Measurements from ENCODE around the gene SLC6A13. TPM values are rescaled to one million over a fixed set of nuclear protein-coding genes. Genes with fewer than 3 reads are reported as not detected.
"Not testable (repeated sequence)": the region's sequence is repeated elsewhere in the genome, so short reads cannot be mapped to it uniquely, and the experiment has no call there.

The SLC6A13 gene
- total RNA-seq, 1 donor from 2014 or later = not detected

DNA sequence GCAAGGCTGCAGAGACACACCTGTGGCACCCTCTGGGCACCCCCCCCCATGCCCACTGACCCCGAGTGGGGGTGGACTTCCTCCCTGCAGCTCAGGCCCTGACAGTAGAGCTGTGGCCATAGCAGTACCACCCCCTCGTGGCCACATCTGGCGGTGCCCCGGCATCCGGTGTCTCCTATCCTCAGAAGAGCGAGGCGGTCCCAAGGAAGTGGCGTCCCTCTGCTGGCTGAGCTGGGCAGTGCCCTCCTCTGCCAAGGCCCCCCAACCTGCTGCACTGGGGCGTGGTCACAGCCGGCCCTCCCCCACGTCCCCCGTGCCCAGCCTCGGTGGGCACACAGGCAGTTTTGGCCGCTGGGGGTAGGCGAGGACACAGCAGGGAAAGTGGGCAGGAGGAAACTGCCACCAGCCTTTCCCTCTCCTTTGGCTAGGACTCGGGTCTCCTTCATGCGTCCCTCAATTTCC is 42.7 kb downstream of the SLC6A13 start:
- no peaks in the 10 kb centered on the region for H3K36me3 ChIP-seq (ENCODE audit: control insufficient read depth, insufficient read depth, low read length)
- TF ChIP-seq, protein P1, sequence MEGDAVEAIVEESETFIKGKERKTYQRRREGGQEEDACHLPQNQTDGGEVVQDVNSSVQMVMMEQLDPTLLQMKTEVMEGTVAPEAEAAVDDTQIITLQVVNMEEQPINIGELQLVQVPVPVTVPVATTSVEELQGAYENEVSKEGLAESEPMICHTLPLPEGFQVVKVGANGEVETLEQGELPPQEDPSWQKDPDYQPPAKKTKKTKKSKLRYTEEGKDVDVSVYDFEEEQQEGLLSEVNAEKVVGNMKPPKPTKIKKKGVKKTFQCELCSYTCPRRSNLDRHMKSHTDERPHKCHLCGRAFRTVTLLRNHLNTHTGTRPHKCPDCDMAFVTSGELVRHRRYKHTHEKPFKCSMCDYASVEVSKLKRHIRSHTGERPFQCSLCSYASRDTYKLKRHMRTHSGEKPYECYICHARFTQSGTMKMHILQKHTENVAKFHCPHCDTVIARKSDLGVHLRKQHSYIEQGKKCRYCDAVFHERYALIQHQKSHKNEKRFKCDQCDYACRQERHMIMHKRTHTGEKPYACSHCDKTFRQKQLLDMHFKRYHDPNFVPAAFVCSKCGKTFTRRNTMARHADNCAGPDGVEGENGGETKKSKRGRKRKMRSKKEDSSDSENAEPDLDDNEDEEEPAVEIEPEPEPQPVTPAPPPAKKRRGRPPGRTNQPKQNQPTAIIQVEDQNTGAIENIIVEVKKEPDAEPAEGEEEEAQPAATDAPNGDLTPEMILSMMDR (IDR thresholded peaks at IDR 0.05; ENCODE audit: insufficient read depth, low read length, poor library complexity, severe bottlenecking) = peak; percentile 93
- no peak overlapping the region for H3K4me3 ChIP-seq (ENCODE audit: low read depth, low read length)
- DNase-seq (ENCODE audit: low read depth) = no peak
- H3K27me3 ChIP-seq (ENCODE audit: control insufficient read depth, insufficient read depth, low read length) = peaks cover 20% of the 10 kb centered on the region

DNA sequence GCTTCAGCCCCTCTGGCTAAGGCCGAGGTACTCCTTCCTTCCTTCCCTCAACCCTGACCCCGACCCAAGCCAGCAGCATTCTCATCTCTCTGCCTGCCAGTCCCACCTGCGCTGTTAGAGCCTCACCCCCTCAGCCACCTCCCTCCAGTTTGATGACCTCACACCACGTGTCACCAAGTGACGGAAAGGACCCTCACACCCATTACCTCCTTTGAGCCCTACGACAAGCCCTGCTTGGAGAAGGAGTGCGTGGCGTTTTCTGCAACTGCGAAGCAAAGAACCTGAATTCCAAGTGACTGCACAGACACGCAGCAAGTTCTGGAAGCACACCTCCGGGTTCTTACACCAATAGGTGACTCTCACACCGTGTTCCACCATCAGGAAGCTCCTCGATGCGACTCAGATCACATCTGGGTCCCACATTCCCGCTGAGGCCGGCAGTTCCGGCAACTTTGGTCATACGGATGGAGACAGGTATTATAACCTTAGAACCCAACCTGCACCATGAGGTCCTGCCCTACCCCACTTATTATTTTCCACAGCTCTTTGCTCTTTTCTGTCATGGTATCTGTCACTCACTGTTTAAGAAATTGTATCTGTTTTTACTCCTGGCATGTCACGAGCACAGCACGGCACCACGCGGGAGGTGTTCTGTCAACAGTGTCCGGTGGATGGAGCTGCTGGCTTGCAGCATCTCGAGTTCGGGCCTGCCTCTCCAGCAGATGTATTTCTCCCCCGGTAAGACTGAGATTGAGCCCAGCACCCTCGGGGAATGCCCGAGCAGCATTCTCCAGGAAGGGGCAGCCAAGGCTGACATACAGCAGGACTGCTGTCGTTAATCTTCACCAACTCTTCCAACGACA is 43.7 kb downstream of the SLC6A13 start:
- Histone ChIP-seq H3K36me3 (ENCODE audit: control insufficient read depth, insufficient read depth, low read length) (no peaks in the 10 kb centered on the region), H3K27me3 (ENCODE audit: control insufficient read depth, insufficient read depth, low read length) (peaks cover 21% of the 10 kb centered on the region), H3K4me3 (ENCODE audit: low read depth, low read length) (no peak overlapping the region)
- DNase-seq (ENCODE audit: low read depth) = no peak
- TF ChIP-seq, protein P1 (IDR thresholded peaks at IDR 0.05; ENCODE audit: insufficient read depth, low read length, poor library complexity, severe bottlenecking) = no peak

DNA sequence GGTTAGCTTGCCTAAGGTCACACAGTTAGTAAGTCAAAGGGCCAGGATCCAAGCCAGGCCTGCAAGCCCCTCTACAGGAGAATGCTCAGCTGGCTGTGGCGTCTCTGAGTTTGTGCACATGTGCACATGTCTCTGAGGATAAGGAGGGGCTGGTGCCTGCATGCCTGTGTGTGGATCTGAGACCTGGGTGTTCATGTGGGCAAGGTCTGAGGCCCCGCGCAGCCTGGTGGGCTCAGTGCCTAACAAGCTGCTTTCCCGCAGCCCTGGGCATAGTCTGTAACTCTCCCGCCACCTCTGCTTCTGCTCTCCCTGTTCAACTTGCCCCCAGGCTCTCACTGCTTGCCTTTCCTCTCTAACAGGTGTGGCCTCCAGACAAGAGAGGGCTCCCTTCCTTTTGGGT is 44.4 kb downstream of the SLC6A13 start:
- Histone ChIP-seq H3K27me3 (ENCODE audit: control insufficient read depth, insufficient read depth, low read length) (peaks cover 27% of the 10 kb centered on the region), H3K4me3 (ENCODE audit: low read depth, low read length) (no peak overlapping the region), H3K36me3 (ENCODE audit: control insufficient read depth, insufficient read depth, low read length) (no peaks in the 10 kb centered on the region)
- TF ChIP-seq, protein P1 (IDR thresholded peaks at IDR 0.05; ENCODE audit: insufficient read depth, low read length, poor library complexity, severe bottlenecking) = no peak
- DNase-seq (ENCODE audit: low read depth) = no peak

DNA sequence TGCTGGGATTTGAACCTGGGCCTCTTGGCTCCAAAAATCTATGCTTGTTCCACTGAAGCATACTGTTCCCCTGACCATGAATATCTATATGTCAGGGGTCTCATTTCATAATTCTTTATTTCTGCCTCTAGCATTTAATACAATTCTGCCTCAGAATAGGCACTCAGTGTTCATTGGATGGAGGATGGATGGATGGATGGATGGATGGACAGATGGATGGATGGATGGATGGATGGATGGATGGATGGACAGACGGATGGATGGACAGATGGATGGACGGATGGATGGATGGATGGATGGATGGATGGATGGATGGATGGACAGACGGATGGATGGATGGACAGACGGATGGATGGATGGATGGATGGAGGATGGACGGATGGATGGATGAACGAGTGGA is 45.6 kb downstream of the SLC6A13 start:
- not testable (repeated sequence) for H3K4me3 ChIP-seq (ENCODE audit: low read depth, low read length); H3K36me3 ChIP-seq (ENCODE audit: control insufficient read depth, insufficient read depth, low read length); DNase-seq (ENCODE audit: low read depth)
- peaks cover 25% of the 10 kb centered on the region for H3K27me3 ChIP-seq (ENCODE audit: control insufficient read depth, insufficient read depth, low read length)

DNA sequence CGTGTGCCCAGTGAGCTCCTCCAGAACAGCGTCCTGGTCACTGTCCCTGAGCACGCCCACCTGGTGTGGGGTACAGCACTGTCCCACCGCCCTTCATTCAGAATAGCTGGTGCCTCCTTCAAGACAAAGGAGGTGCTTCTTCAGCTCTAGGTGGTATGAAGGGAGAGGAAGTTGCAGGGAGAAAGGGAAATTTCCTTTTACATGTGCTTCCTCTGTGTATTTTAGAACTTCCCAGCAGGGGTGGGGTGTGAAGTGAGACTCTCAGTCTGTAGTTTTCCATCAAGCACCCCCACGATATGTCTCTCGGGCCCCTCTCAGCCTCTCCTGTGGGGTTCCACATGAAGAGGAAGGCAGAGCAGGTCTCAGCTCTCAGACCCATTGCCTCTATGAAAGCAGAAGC is 47.5 kb downstream of the SLC6A13 start:
- no peak for DNase-seq (ENCODE audit: low read depth)
- H3K27me3 ChIP-seq (ENCODE audit: control insufficient read depth, insufficient read depth, low read length) = peaks cover 21% of the 10 kb centered on the region
- TF ChIP-seq, protein P1 (IDR thresholded peaks at IDR 0.05; ENCODE audit: insufficient read depth, low read length, poor library complexity, severe bottlenecking) = no peak
- H3K4me3 ChIP-seq (ENCODE audit: low read depth, low read length) = no peak overlapping the region
- H3K36me3 ChIP-seq (ENCODE audit: control insufficient read depth, insufficient read depth, low read length) = no peaks in the 10 kb centered on the region

DNA sequence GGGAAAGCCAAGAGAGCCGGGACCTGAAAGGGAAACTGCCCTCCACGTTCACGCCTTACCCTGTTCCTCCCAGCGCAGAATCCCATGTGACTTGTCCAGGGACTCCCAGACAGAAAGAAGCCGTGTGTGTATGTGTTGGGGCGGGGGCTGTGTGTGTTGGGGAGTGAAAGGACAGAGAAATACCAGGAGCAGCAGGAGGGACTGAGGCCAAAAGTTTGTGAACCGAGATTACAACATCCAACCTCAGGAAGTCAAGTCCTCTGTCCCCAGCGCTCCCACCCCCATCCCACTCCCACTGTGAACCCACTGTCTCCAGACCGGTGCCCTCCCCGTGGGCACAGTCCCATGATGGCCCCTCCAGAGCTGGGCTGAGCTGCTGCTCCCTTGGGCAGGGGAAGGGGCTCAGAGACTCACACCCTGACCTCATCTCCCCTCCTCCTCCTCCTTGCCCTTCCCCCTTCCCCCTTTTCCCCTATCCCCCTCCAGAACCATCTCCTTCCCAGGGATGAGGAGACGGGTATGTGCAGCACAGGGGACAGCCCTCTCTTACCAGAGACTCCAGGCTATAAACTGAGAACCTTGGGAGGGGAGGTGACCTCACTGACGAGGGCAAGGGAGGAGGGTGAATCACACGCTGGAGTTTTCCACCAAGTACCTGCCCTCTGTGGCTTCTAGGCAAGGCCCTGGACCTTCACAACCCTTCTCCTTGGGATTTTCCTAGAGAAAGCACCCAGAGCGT is 48.5 kb downstream of the SLC6A13 start, which contains the start of gene SLC6A12:
Gene SLC6A12, minus strand, starts transcription at position 155 of the 739 bp plus-strand sequence. CDS start 4,171 bp downstream, outside the sequence.
- H3K4me3 ChIP-seq (ENCODE audit: low read depth, low read length) = no peak within 1 kb of the TSS
- H3K27me3 ChIP-seq (ENCODE audit: control insufficient read depth, insufficient read depth, low read length) = peaks cover 24% of the 10 kb centered on the region
- no peak for DNase-seq (ENCODE audit: low read depth)

More for the DNA sequence above, 48.5 kb downstream of the SLC6A13 start, which contains the start of gene SLC6A12:
- H3K36me3 ChIP-seq (ENCODE audit: control insufficient read depth, insufficient read depth, low read length) = no peaks in the 10 kb centered on the region
- TF ChIP-seq, protein P1 (IDR thresholded peaks at IDR 0.05; ENCODE audit: insufficient read depth, low read length, poor library complexity, severe bottlenecking) = no peak
